Eye (tissue), 1 donor: Measurements from ENCODE around the gene TMEM115.
"Not testable (repeated sequence)": the region's sequence is repeated elsewhere in the genome, so short reads cannot be mapped to it uniquely, and the experiment has no call there.

Experiments used
- DNase-seq: peaks from one replicate; pipeline ENCODE4 v3.0.0-alpha.2; 2015

TMEM115 gene

DNA sequence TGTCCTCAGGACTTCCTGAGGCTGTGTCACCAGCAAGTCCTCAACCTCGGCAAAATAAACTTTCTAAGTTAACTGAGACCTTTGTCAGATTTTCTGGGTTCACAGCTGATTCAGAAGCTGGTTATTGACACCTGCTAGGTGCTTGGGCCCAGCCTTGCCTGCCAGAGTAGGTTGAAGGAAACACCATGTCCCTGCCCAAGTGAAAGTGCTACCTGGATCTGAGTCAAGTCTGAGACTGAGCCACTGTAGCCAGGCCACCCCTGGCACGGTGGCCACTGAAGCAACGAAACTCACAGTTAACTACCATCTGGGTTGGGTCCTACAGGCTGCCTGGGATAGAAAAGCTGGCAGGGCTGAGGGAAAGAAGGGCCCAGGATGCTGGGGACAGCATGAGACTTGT is 45.0 kb downstream of the TMEM115 start:
- no peak for DNase-seq

GRCh38 chr3:50312041-50312440 is 47.3 kb downstream of the TMEM115 start:
- DNase-seq: not testable (repeated sequence)
